Measurements from ENCODE around the gene TBC1D10B.
"Not testable (repeated sequence)": the region's sequence is repeated elsewhere in the genome, so short reads cannot be mapped to it uniquely, and the experiment has no call there.

TBC1D10B gene

GRCh38 chr16:30351586-30352419, 18.5 kb downstream of the TBC1D10B start:
- H3K27me3 ChIP-seq (ENCODE audit: control insufficient read depth, insufficient read depth, low read length) = no peaks in the 10 kb centered on the region
- H3K4me1 ChIP-seq (ENCODE audit: control insufficient read depth, insufficient read depth, low read length) = peaks cover 7% of the 10 kb centered on the region; the same call in 1 of the 2 replicates
- H3K4me3 ChIP-seq (ENCODE audit: low read depth, low read length) = no peak overlapping the region
- H3K9me3 ChIP-seq (ENCODE audit: control insufficient read depth, insufficient read depth, low read length) = no peaks in the 10 kb centered on the region
- H3K9ac ChIP-seq (ENCODE audit: low read depth, low read length) = no peak overlapping the region
- H3K36me3 ChIP-seq (ENCODE audit: control insufficient read depth, insufficient read depth, low read length) = peaks cover 47% of the 10 kb centered on the region
- no peak overlapping the region for H3K27ac ChIP-seq (ENCODE audit: low read depth, low read length)

GRCh38 chr16:30351001-30351441, 19.3 kb downstream of the TBC1D10B start:
- H3K9ac ChIP-seq (ENCODE audit: low read depth, low read length) = no peak overlapping the region

DNA sequence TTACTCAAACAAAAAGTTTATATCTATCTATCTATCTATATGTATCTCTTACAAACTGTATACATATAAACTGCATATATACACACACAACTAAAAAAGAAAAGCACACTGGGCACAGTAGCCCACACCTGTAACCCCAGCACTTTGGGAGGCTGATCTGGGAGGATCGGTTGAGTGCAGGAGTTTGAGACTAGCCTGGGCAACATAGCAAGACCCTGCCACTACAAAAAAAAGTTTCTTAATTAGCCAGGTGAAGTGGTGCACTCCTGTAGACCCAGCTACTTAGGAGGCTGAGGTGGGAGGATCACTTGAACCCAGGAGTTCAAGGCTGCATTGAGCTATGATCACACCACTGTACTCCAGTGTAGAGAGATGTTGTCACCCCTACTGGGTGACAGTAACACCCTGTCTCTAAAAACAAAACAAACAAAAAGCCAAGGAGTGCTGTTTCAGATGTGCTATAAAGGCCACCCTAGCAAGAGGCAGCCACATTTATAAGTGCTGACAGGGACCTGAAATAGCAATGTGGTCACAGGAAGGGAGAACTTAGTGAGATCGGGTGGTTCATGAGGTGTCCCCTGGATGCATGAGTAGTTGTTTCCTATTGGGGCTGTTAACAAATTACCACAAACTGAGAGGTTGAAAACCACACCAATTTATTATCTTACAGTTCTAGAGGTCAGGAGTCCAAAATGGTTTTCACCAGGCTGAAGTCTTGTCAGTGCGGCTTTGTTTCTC, 20.0 kb downstream of the TBC1D10B start:
- H3K27me3 ChIP-seq (ENCODE audit: control insufficient read depth, insufficient read depth, low read length) = no peaks in the 10 kb centered on the region
- no peaks in the 10 kb centered on the region for H3K9me3 ChIP-seq (ENCODE audit: control insufficient read depth, insufficient read depth, low read length)
- H3K27ac ChIP-seq (ENCODE audit: low read depth, low read length) = no peak overlapping the region
- peaks cover 44% of the 10 kb centered on the region for H3K36me3 ChIP-seq (ENCODE audit: control insufficient read depth, insufficient read depth, low read length)
- no peaks in the 10 kb centered on the region for H3K4me1 ChIP-seq (ENCODE audit: control insufficient read depth, insufficient read depth, low read length)
- no peak overlapping the region for H3K4me3 ChIP-seq (ENCODE audit: low read depth, low read length)
- H3K9ac ChIP-seq (ENCODE audit: low read depth, low read length) = no peak overlapping the region

More at GRCh38 chr16:30351001-30351441, 19.3 kb downstream of the TBC1D10B start:
- Histone ChIP-seq H3K36me3 (ENCODE audit: control insufficient read depth, insufficient read depth, low read length) (peaks cover 44% of the 10 kb centered on the region), H3K27me3 (ENCODE audit: control insufficient read depth, insufficient read depth, low read length) (no peaks in the 10 kb centered on the region), H3K4me1 (ENCODE audit: control insufficient read depth, insufficient read depth, low read length) (no peaks in the 10 kb centered on the region), H3K27ac (ENCODE audit: low read depth, low read length) (no peak overlapping the region), H3K4me3 (ENCODE audit: low read depth, low read length) (no peak overlapping the region), H3K9me3 (ENCODE audit: control insufficient read depth, insufficient read depth, low read length) (no peaks in the 10 kb centered on the region)

DNA sequence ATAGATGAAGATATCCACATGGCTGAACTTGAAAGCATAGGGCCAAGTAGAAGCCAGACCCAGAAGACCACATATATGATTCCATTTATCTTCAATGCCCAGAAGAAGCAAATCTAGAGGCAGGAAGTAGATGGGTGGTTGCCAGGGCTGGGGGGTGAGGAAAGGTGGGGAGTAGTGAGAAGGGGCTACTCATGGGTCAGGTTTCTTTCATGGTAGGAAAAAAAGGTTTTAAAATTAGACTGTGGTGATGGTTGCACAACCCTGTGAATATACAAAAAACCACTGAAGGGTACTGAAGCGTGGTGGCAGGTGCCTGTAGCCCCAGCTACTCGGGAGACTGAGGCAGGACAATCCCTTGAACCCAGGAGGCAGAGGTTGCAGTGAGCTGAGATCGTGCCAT, 20.6 kb downstream of the TBC1D10B start:
- no peaks in the 10 kb centered on the region for H3K4me1 ChIP-seq (ENCODE audit: control insufficient read depth, insufficient read depth, low read length)
- no peak overlapping the region for H3K27ac ChIP-seq (ENCODE audit: low read depth, low read length)
- peaks cover 44% of the 10 kb centered on the region for H3K36me3 ChIP-seq (ENCODE audit: control insufficient read depth, insufficient read depth, low read length)
- no peaks in the 10 kb centered on the region for H3K9me3 ChIP-seq (ENCODE audit: control insufficient read depth, insufficient read depth, low read length)
- no peak overlapping the region for H3K4me3 ChIP-seq (ENCODE audit: low read depth, low read length)
- H3K9ac ChIP-seq (ENCODE audit: low read depth, low read length) = no peak overlapping the region
- H3K27me3 ChIP-seq (ENCODE audit: control insufficient read depth, insufficient read depth, low read length) = no peaks in the 10 kb centered on the region

DNA sequence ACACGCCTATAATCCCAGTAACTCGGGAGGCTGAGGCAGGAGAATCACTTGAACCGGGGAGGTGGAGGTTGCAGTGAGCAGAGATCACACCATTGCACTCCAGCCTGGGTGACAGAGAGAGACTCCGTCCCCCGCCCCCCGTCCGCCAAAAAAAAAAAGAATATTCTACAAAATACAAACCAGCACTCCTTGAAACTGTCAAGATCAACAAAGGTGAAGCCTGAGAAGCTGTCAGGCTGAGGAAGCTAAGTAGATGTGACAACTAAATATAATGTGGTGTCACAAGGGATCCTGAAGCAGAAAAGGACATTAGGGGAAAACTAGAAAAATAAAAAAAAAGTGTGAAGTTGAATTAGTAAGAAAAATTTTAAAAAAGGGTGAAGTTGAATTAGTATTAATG, 21.4 kb downstream of the TBC1D10B start:
- Histone ChIP-seq H3K27me3 (ENCODE audit: control insufficient read depth, insufficient read depth, low read length) (no peaks in the 10 kb centered on the region), H3K36me3 (ENCODE audit: control insufficient read depth, insufficient read depth, low read length) (peaks cover 44% of the 10 kb centered on the region), H3K4me1 (ENCODE audit: control insufficient read depth, insufficient read depth, low read length) (no peaks in the 10 kb centered on the region), H3K27ac (ENCODE audit: low read depth, low read length) (no peak overlapping the region), H3K4me3 (ENCODE audit: low read depth, low read length) (no peak overlapping the region), H3K9ac (ENCODE audit: low read depth, low read length) (no peak overlapping the region), H3K9me3 (ENCODE audit: control insufficient read depth, insufficient read depth, low read length) (no peaks in the 10 kb centered on the region)

DNA sequence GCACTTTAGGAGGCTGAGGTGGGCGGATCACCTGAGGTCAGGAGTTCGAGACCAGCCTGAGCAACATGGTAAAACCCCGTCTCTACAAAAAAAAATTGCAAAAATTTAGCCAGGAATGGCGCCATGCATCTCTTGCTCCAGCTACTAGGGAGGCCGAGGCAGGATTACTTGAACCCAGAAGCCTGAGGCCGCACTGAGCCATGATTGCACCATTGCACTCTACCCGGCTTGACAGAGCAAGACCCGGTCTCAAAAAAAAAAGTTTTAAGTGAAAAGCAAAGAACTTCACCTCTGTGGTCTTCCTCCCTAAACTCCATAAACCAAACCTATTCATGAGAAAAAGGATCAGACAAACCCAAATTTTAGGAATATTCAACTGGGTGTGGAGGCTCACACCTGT, 22.2 kb downstream of the TBC1D10B start:
- Histone ChIP-seq H3K9me3 (ENCODE audit: control insufficient read depth, insufficient read depth, low read length) (no peaks in the 10 kb centered on the region), H3K27me3 (ENCODE audit: control insufficient read depth, insufficient read depth, low read length) (no peaks in the 10 kb centered on the region), H3K4me1 (ENCODE audit: control insufficient read depth, insufficient read depth, low read length) (no peaks in the 10 kb centered on the region), H3K4me3 (ENCODE audit: low read depth, low read length) (no peak overlapping the region), H3K9ac (ENCODE audit: low read depth, low read length) (no peak overlapping the region), H3K36me3 (ENCODE audit: control insufficient read depth, insufficient read depth, low read length) (peaks cover 35% of the 10 kb centered on the region), H3K27ac (ENCODE audit: low read depth, low read length) (no peak overlapping the region)

GRCh38 chr16:30346286-30346685, 24.0 kb downstream of the TBC1D10B start:
- Histone ChIP-seq H3K4me3 (ENCODE audit: low read depth, low read length) (no peak overlapping the region), H3K27me3 (ENCODE audit: control insufficient read depth, insufficient read depth, low read length) (no peaks in the 10 kb centered on the region), H3K36me3 (ENCODE audit: control insufficient read depth, insufficient read depth, low read length) (peaks cover 17% of the 10 kb centered on the region), H3K4me1 (ENCODE audit: control insufficient read depth, insufficient read depth, low read length) (no peaks in the 10 kb centered on the region), H3K9me3 (ENCODE audit: control insufficient read depth, insufficient read depth, low read length) (no peaks in the 10 kb centered on the region), H3K27ac (ENCODE audit: low read depth, low read length) (no peak overlapping the region), H3K9ac (ENCODE audit: low read depth, low read length) (no peak overlapping the region)

- not testable (repeated sequence) for H3K4me3 ChIP-seq (ENCODE audit: low read depth, low read length); H3K4me1 ChIP-seq (ENCODE audit: control insufficient read depth, insufficient read depth, low read length); H3K27ac ChIP-seq (ENCODE audit: low read depth, low read length); H3K36me3 ChIP-seq (ENCODE audit: control insufficient read depth, insufficient read depth, low read length); H3K9ac ChIP-seq (ENCODE audit: low read depth, low read length); H3K27me3 ChIP-seq (ENCODE audit: control insufficient read depth, insufficient read depth, low read length); H3K9me3 ChIP-seq (ENCODE audit: control insufficient read depth, insufficient read depth, low read length)
Observed at GRCh38 chr16:30343491-30343820, 26.8 kb downstream of the TBC1D10B start.

- Histone ChIP-seq H3K9ac (ENCODE audit: low read depth, low read length) (no peak overlapping the region), H3K27me3 (ENCODE audit: control insufficient read depth, insufficient read depth, low read length) (no peaks in the 10 kb centered on the region), H3K4me1 (ENCODE audit: control insufficient read depth, insufficient read depth, low read length) (no peaks in the 10 kb centered on the region), H3K36me3 (ENCODE audit: control insufficient read depth, insufficient read depth, low read length) (no peaks in the 10 kb centered on the region), H3K9me3 (ENCODE audit: control insufficient read depth, insufficient read depth, low read length) (no peaks in the 10 kb centered on the region), H3K27ac (ENCODE audit: low read depth, low read length) (no peak overlapping the region), H3K4me3 (ENCODE audit: low read depth, low read length) (no peak overlapping the region)
Observed at GRCh38 chr16:30342751-30343490, 27.4 kb downstream of the TBC1D10B start.

- not testable (repeated sequence) for H3K4me1 ChIP-seq (ENCODE audit: control insufficient read depth, insufficient read depth, low read length); H3K36me3 ChIP-seq (ENCODE audit: control insufficient read depth, insufficient read depth, low read length); H3K27me3 ChIP-seq (ENCODE audit: control insufficient read depth, insufficient read depth, low read length); H3K9me3 ChIP-seq (ENCODE audit: control insufficient read depth, insufficient read depth, low read length); H3K4me3 ChIP-seq (ENCODE audit: low read depth, low read length); H3K9ac ChIP-seq (ENCODE audit: low read depth, low read length); H3K27ac ChIP-seq (ENCODE audit: low read depth, low read length)
Observed at GRCh38 chr16:30341971-30342370, 28.3 kb downstream of the TBC1D10B start.

DNA sequence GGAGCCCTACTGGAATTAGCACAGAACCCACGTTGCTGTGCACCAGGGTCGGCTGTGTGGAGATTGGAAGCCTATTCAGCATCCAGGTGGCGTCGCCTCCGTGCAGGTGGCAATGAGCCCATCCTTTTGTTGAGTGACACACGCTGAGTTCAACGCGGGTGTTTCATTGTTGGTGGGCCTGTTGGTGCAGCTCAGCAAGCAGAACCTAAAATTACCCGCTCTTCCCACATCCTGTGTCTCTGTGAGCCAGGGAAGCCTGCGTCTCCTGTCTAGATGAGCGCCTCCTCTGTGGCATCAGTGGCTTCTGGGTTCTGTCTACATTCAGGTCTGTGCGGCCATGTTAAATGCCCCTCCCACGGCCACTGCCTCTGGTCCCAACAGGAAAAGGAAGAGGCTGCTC, 29.7 kb downstream of the TBC1D10B start:
- H3K4me3 ChIP-seq (ENCODE audit: low read depth, low read length) = no peak overlapping the region
- no peaks in the 10 kb centered on the region for H3K27me3 ChIP-seq (ENCODE audit: control insufficient read depth, insufficient read depth, low read length)
- peaks cover 3% of the 10 kb centered on the region; the same call in 1 of the 2 replicates for H3K4me1 ChIP-seq (ENCODE audit: control insufficient read depth, insufficient read depth, low read length)
- H3K27ac ChIP-seq (ENCODE audit: low read depth, low read length) = no peak overlapping the region
- no peak overlapping the region for H3K9ac ChIP-seq (ENCODE audit: low read depth, low read length)
- no peaks in the 10 kb centered on the region for H3K36me3 ChIP-seq (ENCODE audit: control insufficient read depth, insufficient read depth, low read length)
- no peaks in the 10 kb centered on the region for H3K9me3 ChIP-seq (ENCODE audit: control insufficient read depth, insufficient read depth, low read length)

Data from HUES48 (cell line).